Measurements from ENCODE around the gene MAN1A1.

The MAN1A1 gene

DNA sequence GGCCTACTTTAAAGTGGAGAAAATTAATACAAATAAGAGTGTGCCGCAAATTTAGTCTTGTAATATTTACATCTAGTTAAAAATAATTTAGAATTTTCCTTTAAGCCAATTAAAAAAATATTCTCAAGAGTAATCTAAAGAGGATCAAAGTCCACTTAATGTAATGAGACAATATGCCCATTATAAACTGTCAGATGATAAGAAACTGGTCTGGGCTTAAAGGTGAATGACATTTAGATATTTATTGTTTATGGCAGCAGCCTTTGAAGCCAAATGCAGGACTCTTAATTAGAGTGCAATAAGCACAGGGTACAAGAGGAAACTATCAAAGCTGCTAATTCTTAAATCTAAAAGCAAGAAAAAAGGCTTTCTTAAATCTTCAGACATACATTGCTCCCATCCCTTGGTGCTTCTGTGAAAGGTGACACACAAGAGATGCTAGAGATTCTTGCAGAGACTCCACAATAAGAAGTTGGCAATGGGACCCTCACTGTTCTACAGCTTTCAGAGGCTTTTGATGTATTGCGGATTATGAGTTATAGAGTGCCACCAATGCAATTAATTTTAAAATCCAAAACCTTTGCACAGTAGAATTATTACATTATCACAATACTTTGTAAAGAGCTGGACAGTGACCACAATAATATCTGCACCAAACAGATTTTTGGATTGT lies 116.1 kb downstream of the MAN1A1 start:
- DNase-seq: no peak
- no peaks in the 10 kb centered on the region for H3K27me3 ChIP-seq
- H3K9me3 ChIP-seq: peaks cover 0 to 3% (median 0%) of the 10 kb centered on the region in 3 donors
- H3K4me3 ChIP-seq: no peak overlapping the region
- H3K27ac ChIP-seq: no peak overlapping the region
- H3K36me3 ChIP-seq: peaks cover 0 to 29% (median 14%) of the 10 kb centered on the region in 3 donors
- TF ChIP-seq, protein P1, sequence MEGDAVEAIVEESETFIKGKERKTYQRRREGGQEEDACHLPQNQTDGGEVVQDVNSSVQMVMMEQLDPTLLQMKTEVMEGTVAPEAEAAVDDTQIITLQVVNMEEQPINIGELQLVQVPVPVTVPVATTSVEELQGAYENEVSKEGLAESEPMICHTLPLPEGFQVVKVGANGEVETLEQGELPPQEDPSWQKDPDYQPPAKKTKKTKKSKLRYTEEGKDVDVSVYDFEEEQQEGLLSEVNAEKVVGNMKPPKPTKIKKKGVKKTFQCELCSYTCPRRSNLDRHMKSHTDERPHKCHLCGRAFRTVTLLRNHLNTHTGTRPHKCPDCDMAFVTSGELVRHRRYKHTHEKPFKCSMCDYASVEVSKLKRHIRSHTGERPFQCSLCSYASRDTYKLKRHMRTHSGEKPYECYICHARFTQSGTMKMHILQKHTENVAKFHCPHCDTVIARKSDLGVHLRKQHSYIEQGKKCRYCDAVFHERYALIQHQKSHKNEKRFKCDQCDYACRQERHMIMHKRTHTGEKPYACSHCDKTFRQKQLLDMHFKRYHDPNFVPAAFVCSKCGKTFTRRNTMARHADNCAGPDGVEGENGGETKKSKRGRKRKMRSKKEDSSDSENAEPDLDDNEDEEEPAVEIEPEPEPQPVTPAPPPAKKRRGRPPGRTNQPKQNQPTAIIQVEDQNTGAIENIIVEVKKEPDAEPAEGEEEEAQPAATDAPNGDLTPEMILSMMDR (IDR thresholded peaks at IDR 0.05): no peak
- no peaks in the 10 kb centered on the region for H3K4me1 ChIP-seq
- intact Hi-C loops (cut with DNase I; ENCODE audit: low total_unique reads): no loop called here

DNA sequence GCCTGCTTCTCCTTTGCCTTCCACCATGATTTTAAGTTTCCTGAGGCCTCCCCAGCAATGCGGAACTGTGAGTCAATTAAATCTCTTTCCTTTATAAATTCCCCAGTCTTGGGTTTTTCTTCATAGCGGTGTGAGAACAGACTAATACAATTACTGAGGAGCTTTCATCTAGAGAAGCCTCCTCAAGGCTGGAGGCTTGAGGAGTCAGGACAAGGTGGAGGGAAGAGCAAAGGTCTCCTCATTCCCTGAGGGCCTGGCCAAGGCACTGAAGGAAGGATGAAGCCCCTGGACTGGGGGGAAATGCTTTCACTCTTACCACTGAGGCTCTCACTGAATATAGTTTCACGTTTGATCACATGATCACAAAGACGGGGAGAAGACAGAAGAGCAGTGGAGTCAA lies 118.2 kb downstream of the MAN1A1 start:
- peaks cover 0 to 28% (median 14%) of the 10 kb centered on the region in 3 donors for H3K36me3 ChIP-seq
- H3K27ac ChIP-seq: no peak overlapping the region
- intact Hi-C loops (cut with DNase I; ENCODE audit: low total_unique reads): no loop called here
- peaks cover 0 to 3% (median 0%) of the 10 kb centered on the region in 3 donors for H3K9me3 ChIP-seq
- H3K4me3 ChIP-seq: no peak overlapping the region
- TF ChIP-seq, protein P1 (IDR thresholded peaks at IDR 0.05): no peak
- H3K27me3 ChIP-seq: no peaks in the 10 kb centered on the region
- no peak for DNase-seq
- no peaks in the 10 kb centered on the region for H3K4me1 ChIP-seq

DNA sequence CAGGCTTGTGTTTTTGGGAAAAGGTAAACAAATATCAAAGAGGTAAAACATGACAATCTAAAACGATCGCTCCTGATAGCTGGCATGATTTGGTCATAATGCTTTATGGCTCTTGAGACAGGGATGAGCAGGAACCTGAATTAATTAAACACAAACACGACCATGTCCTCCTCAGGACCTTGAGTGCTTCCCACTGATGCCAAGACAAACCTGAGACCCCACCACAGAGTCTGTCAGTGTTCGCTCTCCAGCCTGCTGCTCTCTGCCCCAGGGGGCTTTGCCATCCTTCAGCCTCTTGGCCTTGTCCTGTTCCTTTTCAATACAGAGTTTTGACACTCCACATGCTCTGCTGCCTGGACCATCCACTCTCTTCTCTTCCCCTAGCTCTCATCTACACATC lies 119.4 kb downstream of the MAN1A1 start:
- TF ChIP-seq, protein P1 (IDR thresholded peaks at IDR 0.05): no peak
- Histone ChIP-seq H3K27ac (no peak overlapping the region), H3K4me1 (no peaks in the 10 kb centered on the region), H3K9me3 (no peaks in the 10 kb centered on the region), H3K27me3 (no peaks in the 10 kb centered on the region), H3K36me3 (peaks cover 0 to 15% (median 2%) of the 10 kb centered on the region in 3 donors), H3K4me3 (no peak overlapping the region)
- intact Hi-C loops (cut with DNase I; ENCODE audit: low total_unique reads): no loop called here
- DNase-seq: no peak

DNA sequence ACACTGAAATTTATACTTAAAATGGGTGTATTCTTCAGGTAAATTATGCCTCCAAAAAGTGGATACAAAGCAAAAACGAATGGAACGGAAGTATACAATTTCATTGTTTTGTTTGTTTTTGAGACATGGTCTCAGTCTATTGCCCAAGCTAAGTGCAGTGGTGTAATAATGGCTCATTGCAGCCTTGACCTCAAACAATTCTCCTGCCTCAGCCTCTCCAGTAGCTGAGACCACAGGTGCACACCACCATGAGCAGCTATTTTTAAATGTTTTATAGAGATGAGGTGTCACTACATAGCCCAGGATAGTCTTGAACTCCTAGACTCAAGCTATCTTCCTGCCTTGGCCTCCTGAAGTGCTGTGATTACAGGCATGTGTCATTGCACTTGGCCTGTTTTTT lies 122.2 kb downstream of the MAN1A1 start:
- H3K27me3 ChIP-seq: no peaks in the 10 kb centered on the region
- intact Hi-C loops (cut with DNase I; ENCODE audit: low total_unique reads): no loop called here
- H3K4me1 ChIP-seq: no peaks in the 10 kb centered on the region
- H3K27ac ChIP-seq: no peak overlapping the region
- peaks cover 0 to 15% (median 0%) of the 10 kb centered on the region in 3 donors for H3K36me3 ChIP-seq
- DNase-seq: no peak
- H3K4me3 ChIP-seq: no peak overlapping the region
- H3K9me3 ChIP-seq: no peaks in the 10 kb centered on the region
- TF ChIP-seq, protein P1 (IDR thresholded peaks at IDR 0.05): no peak

DNA sequence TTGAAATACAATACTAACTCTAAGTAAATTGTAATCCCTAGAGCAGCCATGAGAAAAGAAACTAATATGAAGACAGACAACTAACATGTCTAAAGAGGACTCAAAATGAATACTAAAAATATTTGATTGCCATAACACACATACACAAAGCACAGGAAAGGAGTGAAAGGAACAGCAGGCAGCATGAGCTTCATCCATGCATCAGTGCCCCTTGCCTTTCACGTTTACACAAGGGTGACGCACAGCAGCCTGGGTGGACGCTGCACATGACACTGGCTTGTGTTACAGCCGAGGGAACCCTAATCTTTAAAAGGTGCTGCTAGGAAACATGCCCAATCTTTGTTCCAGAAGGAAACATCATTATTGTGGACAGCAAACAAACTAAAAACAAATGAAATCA lies 123.5 kb downstream of the MAN1A1 start:
- Histone ChIP-seq H3K27ac (no peak overlapping the region), H3K4me1 (no peaks in the 10 kb centered on the region), H3K36me3 (peaks cover 0 to 5% (median 0%) of the 10 kb centered on the region in 3 donors), H3K27me3 (no peaks in the 10 kb centered on the region), H3K4me3 (no peak overlapping the region), H3K9me3 (no peaks in the 10 kb centered on the region)
- intact Hi-C loops (cut with DNase I; ENCODE audit: low total_unique reads): no loop called here
- TF ChIP-seq, protein P1 (IDR thresholded peaks at IDR 0.05): no peak
- no peak for DNase-seq
